Trophoblast cell (in vitro differentiated cells and primary cell): ENCODE measurements around the gene SLC27A4.

Source experiments
- DNase-seq, 2 donors: peaks; one replicate each; pipeline ENCODE4 v3.0.0-alpha.2; 2016
- H2AFZ ChIP-seq: 2 replicates; pipeline ENCODE4 v1.6.1; 2013; ENCODE audit warnings: low read length, moderate library complexity, mild to moderate bottlenecking; ENCODE audit not compliant: insufficient read depth, poor library complexity
- H2AK5ac ChIP-seq: 2 replicates; pipeline ENCODE4 v1.6.1; 2013; ENCODE audit warnings: mild to moderate bottlenecking, low read length
- H2BK120ac ChIP-seq: 2 replicates; pipeline ENCODE4 v1.6.1; 2013; ENCODE audit warnings: low read length, mild to moderate bottlenecking, moderate library complexity; ENCODE audit not compliant: insufficient read depth, poor library complexity
- H2BK12ac ChIP-seq: 2 replicates; pipeline ENCODE4 v1.6.1; 2013; ENCODE audit warnings: mild to moderate bottlenecking, low read length, moderate library complexity
- H2BK5ac ChIP-seq: 2 replicates; pipeline ENCODE4 v1.6.1; 2013; ENCODE audit warnings: low read length, low read depth, moderate library complexity, mild to moderate bottlenecking; ENCODE audit not compliant: poor library complexity
- H3K14ac ChIP-seq: 2 replicates; pipeline ENCODE4 v1.6.1; 2013; ENCODE audit warnings: mild to moderate bottlenecking, low read length
- H3K18ac ChIP-seq: 2 replicates; pipeline ENCODE4 v1.6.1; 2013; ENCODE audit warnings: mild to moderate bottlenecking, low read length
- H3K23ac ChIP-seq: 2 replicates; pipeline ENCODE4 v1.6.1; 2013; ENCODE audit warnings: low read length
- H3K27ac ChIP-seq: 2 replicates; pipeline ENCODE4 v1.5.1; 2013; ENCODE audit warnings: low read depth, mild to moderate bottlenecking, inconsistent platforms, low read length, moderate library complexity
- H3K27me3 ChIP-seq: 2 replicates; pipeline ENCODE4 v1.6.1; 2013; ENCODE audit warnings: inconsistent platforms, mild to moderate bottlenecking, low read length, moderate library complexity; ENCODE audit not compliant: insufficient read depth
- H3K36me3 ChIP-seq, 2 experiments: 1 replicate in 1 of 2; 2 replicates in 1 of 2; pipeline ENCODE4 v1.6.1; 2013; ENCODE audit warnings: low read length in 2 of 2, mild to moderate bottlenecking in 2 of 2, moderate library complexity in 1 of 2; ENCODE audit not compliant: insufficient read depth in 2 of 2, control insufficient read depth in 1 of 2
- H3K4ac ChIP-seq: 2 replicates; pipeline ENCODE4 v1.6.1; 2013; ENCODE audit warnings: low read depth, mild to moderate bottlenecking, low read length, moderate library complexity
- H3K4me1 ChIP-seq, 2 experiments: 1 replicate in 1 of 2; 2 replicates in 1 of 2; pipeline ENCODE4 v1.6.1; 2013; ENCODE audit warnings: low read length in 2 of 2, mild to moderate bottlenecking in 2 of 2, moderate library complexity in 1 of 2; ENCODE audit not compliant: insufficient read depth in 2 of 2, control insufficient read depth in 1 of 2
- H3K4me2 ChIP-seq: 2 replicates; pipeline ENCODE4 v1.6.1; 2013; ENCODE audit warnings: inconsistent platforms, mild to moderate bottlenecking, low read length, moderate library complexity
- H3K4me3 ChIP-seq: 2 replicates; pipeline ENCODE4 v1.5.1; 2013; ENCODE audit warnings: mild to moderate bottlenecking, low read depth, low read length, inconsistent platforms
- H3K79me1 ChIP-seq: one replicate; pipeline ENCODE4 v1.6.1; 2013; ENCODE audit warnings: low read length
- H3K79me2 ChIP-seq: 2 replicates; pipeline ENCODE4 v1.6.1; 2013; ENCODE audit warnings: low read length, mild to moderate bottlenecking; ENCODE audit not compliant: control insufficient read depth, insufficient read depth, poor library complexity
- H3K9ac ChIP-seq: 2 replicates; pipeline ENCODE4 v1.6.1; 2013; ENCODE audit warnings: mild to moderate bottlenecking, low read length
- H3K9me3 ChIP-seq: 2 replicates; pipeline ENCODE4 v1.6.1; 2013; ENCODE audit warnings: low read depth, mild to moderate bottlenecking, control low read depth, inconsistent platforms, low read length; ENCODE audit not compliant: insufficient read depth
- H4K12ac ChIP-seq: 2 replicates; pipeline ENCODE4 v1.6.1; 2013; ENCODE audit warnings: low read depth, mild to moderate bottlenecking, low read length, moderate library complexity
- H4K8ac ChIP-seq: 2 replicates; pipeline ENCODE4 v1.6.1; 2013; ENCODE audit warnings: low read depth, mild to moderate bottlenecking, low read length, moderate library complexity
- H4K91ac ChIP-seq: one replicate; pipeline ENCODE4 v1.6.1; 2013; ENCODE audit warnings: low read depth, mild to moderate bottlenecking, low read length, moderate library complexity
- WGBS: extraction: QIAGEN DNeasy Blood & Tissue Kit; methylation state at CpG from one replicate; pipeline ENCODE4 v1.1.7; 2013; ENCODE audit warnings: missing lambda C conversion rate; ENCODE audit not compliant: insufficient read length, insufficient coverage; ENCODE audit errors: extremely low coverage; 5-methylcytosine and 5-hydroxymethylcytosine counted together

The SLC27A4 gene

GRCh38 chr9:128341435-128341849 lies 1.1 kb downstream of the SLC27A4 start:
- no peak overlapping the region for H2AK5ac ChIP-seq
- H4K8ac ChIP-seq = no peak overlapping the region
- H4K12ac ChIP-seq = no peak overlapping the region
- peak; percentile 68 to 87 for DNase-seq
- no peak overlapping the region for H3K9ac ChIP-seq
- H3K4me2 ChIP-seq = peak overlapping the region; percentile 98
- peak overlapping the region; percentile 42 for H2AFZ ChIP-seq
- H3K18ac ChIP-seq = no peak overlapping the region
- no peak overlapping the region for H4K91ac ChIP-seq
- no peak overlapping the region for H2BK120ac ChIP-seq
- H3K79me2 ChIP-seq = peaks cover 4% of the 10 kb centered on the region
- no peak overlapping the region for H2BK12ac ChIP-seq
- H3K4ac ChIP-seq = no peak overlapping the region
- no peak overlapping the region for H3K23ac ChIP-seq
- WGBS = no CpG with 5 or more reads among the region's 13 CpGs
- H3K4me1 ChIP-seq = peaks cover 0 to 10% of the 10 kb centered on the region in 2 experiments
- H3K14ac ChIP-seq = no peak overlapping the region
- peaks cover 3% of the 10 kb centered on the region for H3K9me3 ChIP-seq
- H3K36me3 ChIP-seq = peaks cover 29 to 31% of the 10 kb centered on the region in 2 experiments
- H3K79me1 ChIP-seq = peaks cover 6% of the 10 kb centered on the region
- H3K27ac ChIP-seq = no peak overlapping the region
- no peak overlapping the region for H2BK5ac ChIP-seq
- H3K4me3 ChIP-seq = peak overlapping the region; percentile 83
- no peaks in the 10 kb centered on the region for H3K27me3 ChIP-seq

- peak overlapping the region; percentile 11 for H3K9ac ChIP-seq
- no peak overlapping the region for H3K4ac ChIP-seq
- H3K4me3 ChIP-seq = no peak overlapping the region
- H4K8ac ChIP-seq = no peak overlapping the region
- H3K36me3 ChIP-seq = peaks cover 36 to 41% of the 10 kb centered on the region in 2 experiments
- H2BK5ac ChIP-seq = no peak overlapping the region
- no peak overlapping the region for H4K91ac ChIP-seq
- no peak overlapping the region for H2AFZ ChIP-seq
- H2BK12ac ChIP-seq = no peak overlapping the region
- no peak for DNase-seq
- no peaks in the 10 kb centered on the region for H3K27me3 ChIP-seq
- H3K9me3 ChIP-seq = peaks cover 3% of the 10 kb centered on the region
- no peak overlapping the region for H3K18ac ChIP-seq
- no peak overlapping the region for H3K23ac ChIP-seq
- no peak overlapping the region for H3K14ac ChIP-seq
- no CpG with 5 or more reads among the region's 8 CpGs for WGBS
- no peak overlapping the region for H2AK5ac ChIP-seq
- H3K79me1 ChIP-seq = peaks cover 6% of the 10 kb centered on the region
- H3K79me2 ChIP-seq = peaks cover 4% of the 10 kb centered on the region
- H2BK120ac ChIP-seq = no peak overlapping the region
- no peak overlapping the region for H3K4me2 ChIP-seq
- H4K12ac ChIP-seq = no peak overlapping the region
- H3K27ac ChIP-seq = no peak overlapping the region
- H3K4me1 ChIP-seq = peaks cover 0 to 10% of the 10 kb centered on the region in 2 experiments
Observed at GRCh38 chr9:128342971-128343680, 2.8 kb downstream of the SLC27A4 start.

GRCh38 chr9:128343855-128344254 lies 3.5 kb downstream of the SLC27A4 start:
- peaks cover 42 to 47% of the 10 kb centered on the region in 2 experiments for H3K36me3 ChIP-seq
- H2BK5ac ChIP-seq = no peak overlapping the region
- no peak overlapping the region for H3K4me2 ChIP-seq
- H2BK12ac ChIP-seq = no peak overlapping the region
- H4K91ac ChIP-seq = no peak overlapping the region
- no peak for DNase-seq
- no peaks in the 10 kb centered on the region for H3K27me3 ChIP-seq
- H3K4ac ChIP-seq = no peak overlapping the region
- H3K27ac ChIP-seq = no peak overlapping the region
- no peak overlapping the region for H2AK5ac ChIP-seq
- no peak overlapping the region for H4K8ac ChIP-seq
- H2AFZ ChIP-seq = no peak overlapping the region
- H3K9ac ChIP-seq = no peak overlapping the region
- H3K4me1 ChIP-seq = peaks cover 0 to 10% of the 10 kb centered on the region in 2 experiments
- H3K4me3 ChIP-seq = peak overlapping the region; percentile 44
- H3K79me1 ChIP-seq = peaks cover 6% of the 10 kb centered on the region
- peaks cover 4% of the 10 kb centered on the region for H3K79me2 ChIP-seq
- no CpG with 5 or more reads among the region's 4 CpGs for WGBS
- no peak overlapping the region for H3K23ac ChIP-seq
- H3K9me3 ChIP-seq = peaks cover 3% of the 10 kb centered on the region
- no peak overlapping the region for H3K14ac ChIP-seq
- H3K18ac ChIP-seq = no peak overlapping the region
- no peak overlapping the region for H4K12ac ChIP-seq
- H2BK120ac ChIP-seq = no peak overlapping the region

- Histone ChIP-seq H2BK12ac (no peak overlapping the region), H3K4me3 (no peak overlapping the region), H2BK5ac (no peak overlapping the region), H3K4me2 (no peak overlapping the region), H3K27ac (no peak overlapping the region), H2AFZ (no peak overlapping the region), H3K23ac (no peak overlapping the region), H4K91ac (no peak overlapping the region), H4K12ac (no peak overlapping the region), H2BK120ac (no peak overlapping the region), H3K36me3 (peaks cover 49 to 57% of the 10 kb centered on the region in 2 experiments), H3K4me1 (peaks cover 0 to 6% of the 10 kb centered on the region in 2 experiments), H3K9ac (no peak overlapping the region), H3K79me1 (peaks cover 6% of the 10 kb centered on the region), H3K18ac (no peak overlapping the region), H3K79me2 (peaks cover 4% of the 10 kb centered on the region), H3K27me3 (no peaks in the 10 kb centered on the region), H3K14ac (no peak overlapping the region), H3K4ac (no peak overlapping the region), H2AK5ac (no peak overlapping the region), H3K9me3 (peaks cover 3% of the 10 kb centered on the region), H4K8ac (no peak overlapping the region)
- no peak for DNase-seq
- whole genome bisulfite sequencing = no CpG with 5 or more reads among the region's 28 CpGs
Observed at GRCh38 chr9:128344931-128345605, 4.7 kb downstream of the SLC27A4 start.
